Breast epithelium (tissue), 4 donors: Measurements from ENCODE around the gene PLXNC1. TPM values are rescaled to one million over a fixed set of nuclear protein-coding genes. Genes with fewer than 3 reads are reported as not detected.

ENCODE experiments used
- DNase-seq, 2 donors: peaks; one replicate each; pipeline ENCODE4 v3.0.0-alpha.2; 2019; ENCODE audit warnings: low spot score in 2 of 2
- H3K27ac ChIP-seq, 2 donors: fragments of 200-600 bp; sonication (generic) in 1 of 2; one replicate each; pipeline ENCODE4 v1.5.1; 2016 to 2019; ENCODE audit warnings: mild to moderate bottlenecking in 1 of 2
- H3K27me3 ChIP-seq, 2 donors: fragments of 200-600 bp; sonication (generic) in 1 of 2; one replicate each; pipeline versions ENCODE4 v1.5.1 to v1.6.0; 2017 to 2019; ENCODE audit warnings: control low read depth in 1 of 2, mild to moderate bottlenecking in 1 of 2
- H3K36me3 ChIP-seq: fragments of 200-600 bp; one replicate; pipeline ENCODE4 v1.5.1; 2019
- H3K4me1 ChIP-seq, 2 donors: fragments of 200-600 bp; sonication (generic); one replicate each; pipeline ENCODE4 v1.5.1; 2016 to 2019; ENCODE audit warnings: control low read depth in 1 of 2
- H3K4me3 ChIP-seq, 3 donors: fragments of 200-600 bp; sonication (generic); 1 replicate in 2 of 3; 2 replicates in 1 of 3; pipeline ENCODE4 v1.5.1; 2016 to 2019; ENCODE audit warnings: mild to moderate bottlenecking in 3 of 3, moderate library complexity in 2 of 3
- H3K9me3 ChIP-seq, 2 donors: fragments of 200-600 bp; sonication (generic) in 1 of 2; one replicate each; pipeline ENCODE4 v1.5.1; 2016 to 2019; ENCODE audit warnings: control low read depth in 1 of 2
- CTCF ChIP-seq, 3 donors: fragments of 450-650 bp; IDR thresholded peaks; one replicate each; pipeline ENCODE4 v1.5.1; 2016 to 2017; ENCODE audit warnings: antibody characterized with exemption in 3 of 3, mild to moderate bottlenecking in 3 of 3, moderate library complexity in 3 of 3
- POLR2A ChIP-seq: fragments of 450-650 bp; IDR thresholded peaks from one replicate; pipeline ENCODE4 v1.6.1; 2016; ENCODE audit warnings: antibody characterized with exemption, mild to moderate bottlenecking, moderate library complexity
- POLR2AphosphoS5 ChIP-seq, 3 donors: sonication (generic); formaldehyde crosslinking; IDR thresholded peaks; one replicate each; pipeline ENCODE4 v1.6.1; 2017; ENCODE audit warnings: antibody characterized with exemption in 3 of 3
- intact Hi-C: fragments of 100-400 bp; cut with DNase I; formaldehyde crosslinking; loops from one replicate; pipeline ENCODE4 v1.15.1; 2023; ENCODE audit warnings: low total_unique reads
- total RNA-seq, 3 donors: library from RNA; depleted of rRNA; stranded (reverse); fragments of >200 nt; gene quantifications; one replicate each; pipeline ENCODE4 v1.1.0, GENCODE V29; 2016

The PLXNC1 gene
- total RNA-seq, 3 donors from 2014 or later: 7.5 to 21.4 (median 8.2) TPM

GRCh38 chr12:94133964-94134795, 14.2 kb upstream of the PLXNC1 start:
- intact Hi-C loops: loop anchor here (5.0 kb wide), 1 partner anchor 398 kb away; no protein-coding TSS in a partner anchor
- H3K27me3 ChIP-seq: no peaks in the 10 kb centered on the region
- TF ChIP-seq CTCF (IDR thresholded peaks at IDR 0.05) (peak; percentile 62 to 81 (median 73)), POLR2AphosphoS5 (IDR thresholded peaks at IDR 0.05) (no peak), POLR2A (no peak)

GRCh38 chr12:94135896-94136295, 12.5 kb upstream of the PLXNC1 start:
- Histone ChIP-seq H3K4me1 (no peaks in the 10 kb centered on the region), H3K36me3 (no peaks in the 10 kb centered on the region), H3K9me3 (no peaks in the 10 kb centered on the region), H3K4me3 (no peak overlapping the region), H3K27ac (no peak overlapping the region), H3K27me3 (no peaks in the 10 kb centered on the region)
- DNase-seq: no peak
- TF ChIP-seq CTCF (IDR thresholded peaks at IDR 0.05) (no peak), POLR2A (no peak), POLR2AphosphoS5 (IDR thresholded peaks at IDR 0.05) (no peak)
- intact Hi-C loops: no loop called here

More at GRCh38 chr12:94133964-94134795, 14.2 kb upstream of the PLXNC1 start:
- Histone ChIP-seq H3K4me1 (no peaks in the 10 kb centered on the region), H3K36me3 (no peaks in the 10 kb centered on the region), H3K9me3 (no peaks in the 10 kb centered on the region), H3K4me3 (no peak overlapping the region), H3K27ac (no peak overlapping the region)
- no peak for DNase-seq

GRCh38 chr12:94139816-94140215, 8.6 kb upstream of the PLXNC1 start:
- no peak for DNase-seq
- intact Hi-C loops: loop anchor here (10.0 kb wide), 1 partner anchor 605 kb away; no protein-coding TSS in a partner anchor
- Histone ChIP-seq H3K27me3 (no peaks in the 10 kb centered on the region), H3K9me3 (no peaks in the 10 kb centered on the region), H3K27ac (no peak overlapping the region), H3K36me3 (no peaks in the 10 kb centered on the region), H3K4me1 (no peaks in the 10 kb centered on the region), H3K4me3 (no peak overlapping the region)
- TF ChIP-seq POLR2AphosphoS5 (IDR thresholded peaks at IDR 0.05): no peak
- no peak for TF ChIP-seq CTCF (IDR thresholded peaks at IDR 0.05)
- TF ChIP-seq POLR2A: no peak

GRCh38 chr12:94140556-94140955, 7.8 kb upstream of the PLXNC1 start:
- no peak for DNase-seq
- Histone ChIP-seq H3K27ac (no peak overlapping the region), H3K4me1 (no peaks in the 10 kb centered on the region), H3K9me3 (no peaks in the 10 kb centered on the region), H3K36me3 (no peaks in the 10 kb centered on the region), H3K27me3 (no peaks in the 10 kb centered on the region), H3K4me3 (no peak overlapping the region)
- intact Hi-C loops: loop anchor here (10.0 kb wide), 1 partner anchor 604 kb away; no protein-coding TSS in a partner anchor
- TF ChIP-seq POLR2A (no peak), POLR2AphosphoS5 (IDR thresholded peaks at IDR 0.05) (no peak), CTCF (IDR thresholded peaks at IDR 0.05) (no peak)
